Progenitor cell of endocrine pancreas (in vitro differentiated cells): ENCODE data around the gene INSL3. TPM values are rescaled to one million over a fixed set of nuclear protein-coding genes. Genes with fewer than 3 reads are reported as not detected.

ENCODE experiments used
- DNase-seq: peaks from one replicate; pipeline ENCODE4 v3.0.0; 2021; ENCODE audit warnings: low spot score; ENCODE audit not compliant: unreplicated experiment
- H3K27ac Mint-ChIP-seq: 2 replicates; pipeline ENCODE4 v1.8.0; 2021; ENCODE audit warnings: mild to moderate bottlenecking, moderate library complexity, mixed read lengths
- H3K27me3 Mint-ChIP-seq: 2 replicates; pipeline ENCODE4 v1.8.0; 2021; ENCODE audit warnings: mixed read lengths
- H3K36me3 Mint-ChIP-seq: 2 replicates; pipeline ENCODE4 v1.8.0; 2022; ENCODE audit warnings: mixed read lengths; ENCODE audit not compliant: insufficient read depth
- H3K4me1 Mint-ChIP-seq: 2 replicates; pipeline ENCODE4 v1.8.0; 2021; ENCODE audit warnings: low read depth, mixed read lengths
- H3K4me3 Mint-ChIP-seq: 2 replicates; pipeline ENCODE4 v1.8.0; 2021; ENCODE audit warnings: low read depth, mild to moderate bottlenecking, moderate library complexity, mixed read lengths
- H3K9me3 Mint-ChIP-seq: 2 replicates; pipeline ENCODE4 v1.8.0; 2021; ENCODE audit warnings: low read depth, mixed read lengths
- long read RNA-seq: library from polyadenylated mRNA; unstranded; transcript quantifications from one replicate; pipeline ENCODE4 v2.0.0, GENCODE V29; 2020
- total RNA-seq: library from RNA; stranded (reverse); gene quantifications from 2 replicates; pipeline ENCODE4 v1.2.1, GENCODE V29; 2021
- TF ChIP-seq, protein P1 (sequence below): fragments of 200-600 bp; sonication (generic); IDR thresholded peaks from one replicate; pipeline ENCODE4 v1.5.0; 2021; ENCODE audit warnings: antibody characterized with exemption, mild to moderate bottlenecking; ENCODE audit not compliant: unreplicated experiment

The INSL3 gene
- total RNA-seq = not detected in 2 replicates
- long read RNA-seq = 0 reads

GRCh38 chr19:17821190-17821589, at the start of gene INSL3:
INSL3 (minus strand) TSS chr19:17821519; CDS start chr19:17821506, 13 bp downstream.
- no peak for DNase-seq
- H3K36me3 Mint-ChIP-seq = no peaks in the 10 kb centered on the region
- H3K27ac Mint-ChIP-seq = no peak within 1 kb of the TSS
- H3K9me3 Mint-ChIP-seq = no peaks in the 10 kb centered on the region
- H3K4me3 Mint-ChIP-seq = no peak within 1 kb of the TSS
- H3K4me1 Mint-ChIP-seq = no peaks in the 10 kb centered on the region
- H3K27me3 Mint-ChIP-seq = peaks cover 13% of the 10 kb centered on the region
- TF ChIP-seq, protein P1, sequence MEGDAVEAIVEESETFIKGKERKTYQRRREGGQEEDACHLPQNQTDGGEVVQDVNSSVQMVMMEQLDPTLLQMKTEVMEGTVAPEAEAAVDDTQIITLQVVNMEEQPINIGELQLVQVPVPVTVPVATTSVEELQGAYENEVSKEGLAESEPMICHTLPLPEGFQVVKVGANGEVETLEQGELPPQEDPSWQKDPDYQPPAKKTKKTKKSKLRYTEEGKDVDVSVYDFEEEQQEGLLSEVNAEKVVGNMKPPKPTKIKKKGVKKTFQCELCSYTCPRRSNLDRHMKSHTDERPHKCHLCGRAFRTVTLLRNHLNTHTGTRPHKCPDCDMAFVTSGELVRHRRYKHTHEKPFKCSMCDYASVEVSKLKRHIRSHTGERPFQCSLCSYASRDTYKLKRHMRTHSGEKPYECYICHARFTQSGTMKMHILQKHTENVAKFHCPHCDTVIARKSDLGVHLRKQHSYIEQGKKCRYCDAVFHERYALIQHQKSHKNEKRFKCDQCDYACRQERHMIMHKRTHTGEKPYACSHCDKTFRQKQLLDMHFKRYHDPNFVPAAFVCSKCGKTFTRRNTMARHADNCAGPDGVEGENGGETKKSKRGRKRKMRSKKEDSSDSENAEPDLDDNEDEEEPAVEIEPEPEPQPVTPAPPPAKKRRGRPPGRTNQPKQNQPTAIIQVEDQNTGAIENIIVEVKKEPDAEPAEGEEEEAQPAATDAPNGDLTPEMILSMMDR = no peak

- Mint-ChIP-seq H3K36me3 (no peaks in the 10 kb centered on the region), H3K27ac (no peak overlapping the region), H3K9me3 (no peaks in the 10 kb centered on the region), H3K27me3 (peaks cover 35% of the 10 kb centered on the region), H3K4me1 (no peaks in the 10 kb centered on the region), H3K4me3 (no peak overlapping the region)
- TF ChIP-seq, protein P1 = no peak
- no peak for DNase-seq
Observed at GRCh38 chr19:17869114-17869608, 47.8 kb upstream of the INSL3 start.

DNA sequence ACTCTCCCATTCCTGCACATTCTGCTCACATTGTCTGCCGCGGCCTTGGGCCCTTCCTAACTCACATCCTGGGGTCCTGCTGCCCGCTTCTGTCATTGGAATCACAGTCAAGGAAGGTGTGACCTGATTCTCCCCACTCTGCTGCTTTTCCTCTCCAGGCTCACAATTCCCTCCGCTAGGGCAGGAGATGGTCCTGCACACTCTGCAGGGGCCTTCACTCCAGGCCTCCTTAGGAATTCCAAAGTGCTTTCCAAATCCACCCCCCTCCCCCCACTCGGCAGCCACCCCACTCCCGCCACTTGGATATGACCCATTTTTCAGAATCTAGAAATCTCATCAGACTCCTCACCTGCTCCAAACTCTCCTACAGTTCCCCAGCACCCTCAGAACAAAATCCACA, 47.4 kb upstream of the INSL3 start:
- no peaks in the 10 kb centered on the region for H3K4me1 Mint-ChIP-seq
- no peak overlapping the region for H3K27ac Mint-ChIP-seq
- H3K9me3 Mint-ChIP-seq = no peaks in the 10 kb centered on the region
- H3K4me3 Mint-ChIP-seq = no peak overlapping the region
- no peak for DNase-seq
- H3K36me3 Mint-ChIP-seq = peaks cover under 1% of the 10 kb centered on the region
- peaks cover 35% of the 10 kb centered on the region for H3K27me3 Mint-ChIP-seq
- TF ChIP-seq, protein P1 = no peak

DNA sequence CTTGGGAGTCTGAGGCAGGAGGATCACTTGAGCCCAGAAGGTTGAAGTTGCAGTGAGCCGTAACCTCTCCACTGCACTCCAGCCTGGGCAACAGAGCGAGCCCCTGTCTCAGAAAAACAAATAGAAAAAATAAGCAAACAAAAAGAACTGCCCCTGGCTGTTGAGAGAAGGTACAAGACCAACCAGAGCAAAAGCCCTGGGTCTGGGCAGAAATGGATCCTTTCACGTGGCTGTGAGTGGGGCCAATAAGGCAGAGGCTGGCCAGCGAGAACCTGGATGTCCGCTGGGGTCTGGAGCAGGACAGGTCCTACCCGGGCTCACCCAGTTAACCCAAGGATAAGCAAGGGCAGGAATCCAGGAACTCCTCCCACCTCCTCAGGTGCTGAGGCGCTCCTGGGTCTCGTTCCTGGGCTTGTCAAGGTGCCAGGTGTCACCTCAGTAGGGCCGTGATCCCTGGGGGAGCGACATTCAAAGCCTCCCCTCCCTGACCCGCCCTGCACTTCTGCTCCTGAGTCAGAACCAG, 45.7 kb upstream of the INSL3 start:
- DNase-seq = no peak
- peaks cover 6% of the 10 kb centered on the region for H3K36me3 Mint-ChIP-seq
- no peak overlapping the region for H3K4me3 Mint-ChIP-seq
- TF ChIP-seq, protein P1 = no peak
- H3K4me1 Mint-ChIP-seq = no peaks in the 10 kb centered on the region
- H3K27ac Mint-ChIP-seq = no peak overlapping the region
- H3K27me3 Mint-ChIP-seq = peaks cover 32% of the 10 kb centered on the region
- H3K9me3 Mint-ChIP-seq = no peaks in the 10 kb centered on the region

- peaks cover 8% of the 10 kb centered on the region for H3K36me3 Mint-ChIP-seq
- H3K27ac Mint-ChIP-seq = no peak overlapping the region
- peaks cover 4% of the 10 kb centered on the region for H3K4me1 Mint-ChIP-seq
- no peaks in the 10 kb centered on the region for H3K9me3 Mint-ChIP-seq
- TF ChIP-seq, protein P1 = no peak
- peaks cover 29% of the 10 kb centered on the region for H3K27me3 Mint-ChIP-seq
- H3K4me3 Mint-ChIP-seq = no peak overlapping the region
- no peak for DNase-seq
Observed at GRCh38 chr19:17866312-17866963, 45.1 kb upstream of the INSL3 start.
